HG03378 (cell line): ENCODE results near the gene GLRX5.

ENCODE experiments used
- ATAC-seq: cut with Tn5 transposase; IDR thresholded peaks from one replicate; pipeline ENCODE4 v1.9.1; 2021; ENCODE audit warnings: mild to moderate bottlenecking, moderate library complexity; ENCODE audit not compliant: unreplicated experiment

Gene GLRX5

DNA sequence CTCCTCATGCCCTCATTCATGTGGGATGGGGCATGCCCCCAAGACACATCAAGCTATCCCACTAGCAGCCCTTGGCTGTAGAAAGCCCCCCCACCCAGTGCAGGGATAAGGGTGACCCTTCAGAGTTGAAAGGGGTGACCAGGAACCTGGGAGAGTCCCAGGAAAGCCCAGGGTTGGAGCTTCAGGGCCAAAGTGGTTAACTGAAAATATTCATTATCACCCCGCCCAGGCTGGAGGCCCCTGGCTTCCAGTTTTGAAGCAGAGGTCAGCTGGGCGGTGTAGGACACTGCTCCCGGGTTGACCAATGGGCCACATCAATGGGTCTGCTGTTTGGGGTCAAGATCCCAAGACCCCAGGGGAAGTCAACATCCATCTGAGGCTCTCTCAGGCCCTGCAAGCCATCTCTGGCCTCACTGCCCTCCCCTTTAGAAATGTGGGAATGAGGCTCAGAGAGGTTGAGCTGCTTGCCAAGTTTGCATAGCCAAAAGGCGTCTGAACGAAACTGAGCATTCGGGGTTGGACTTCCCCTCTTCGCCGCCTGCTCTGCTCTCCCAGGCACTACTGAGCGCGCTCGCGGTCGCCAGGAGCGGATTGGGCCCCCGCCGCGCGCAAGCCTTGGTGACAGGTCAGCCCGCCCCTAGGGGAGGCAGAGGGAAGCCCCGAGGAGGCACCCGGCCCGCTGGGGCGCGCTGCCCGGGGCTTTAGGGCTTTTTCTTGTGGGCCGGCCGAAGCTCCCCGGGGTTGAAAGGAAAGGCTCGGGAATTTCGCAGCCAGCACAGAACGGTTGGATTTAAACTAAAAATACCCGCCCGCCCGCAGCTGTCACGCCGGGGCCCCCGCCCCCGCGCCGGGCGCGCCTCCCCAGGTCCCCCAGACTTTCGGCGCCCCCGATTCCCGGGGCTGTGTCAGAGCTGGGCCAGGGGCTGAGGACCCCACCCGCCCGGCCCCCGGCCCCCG lies 19.0 kb upstream of the GLRX5 start:
- peak; percentile 63 for ATAC-seq

DNA sequence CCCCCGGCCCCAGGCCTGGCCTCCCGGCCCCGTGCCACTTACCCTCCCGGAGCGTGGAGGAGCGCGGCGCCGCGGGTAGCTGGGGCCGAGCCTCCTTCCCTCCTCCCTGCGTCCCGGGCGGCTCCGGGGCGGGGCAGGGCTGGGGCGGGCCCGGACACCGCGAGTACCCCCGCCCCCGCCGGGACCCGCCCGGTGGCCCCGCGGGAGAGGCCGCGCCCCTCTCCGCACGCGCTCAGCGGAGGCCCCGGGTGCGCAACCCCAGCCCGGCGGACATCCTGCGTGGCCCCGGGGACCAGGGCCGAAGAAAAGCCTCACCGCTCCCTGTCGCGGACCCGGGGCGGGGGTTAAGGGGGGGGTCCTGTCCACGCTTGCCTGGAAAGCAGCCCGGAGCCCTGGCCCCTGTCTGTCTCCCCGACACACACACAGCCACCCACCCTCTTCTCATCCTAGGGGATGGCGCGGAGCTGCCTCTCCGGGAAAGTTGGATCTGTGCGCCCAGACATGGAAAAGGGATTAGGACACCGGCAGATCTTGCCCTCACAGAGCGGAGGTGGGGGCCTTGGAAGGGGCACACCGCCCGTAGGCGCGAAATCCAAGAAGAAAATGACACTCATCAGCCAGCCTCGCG lies 18.2 kb upstream of the GLRX5 start, which contains the start of gene SYNE3:
TSS of gene SYNE3 (minus strand) at position 97 of the 628 bp plus-strand sequence. CDS start 40,829 bp downstream, outside the sequence.
- no peak for ATAC-seq

- ATAC-seq = no peak
These were observed 16.7 kb upstream of the GLRX5 start for GRCh38 chr14:95518045-95518751.

DNA sequence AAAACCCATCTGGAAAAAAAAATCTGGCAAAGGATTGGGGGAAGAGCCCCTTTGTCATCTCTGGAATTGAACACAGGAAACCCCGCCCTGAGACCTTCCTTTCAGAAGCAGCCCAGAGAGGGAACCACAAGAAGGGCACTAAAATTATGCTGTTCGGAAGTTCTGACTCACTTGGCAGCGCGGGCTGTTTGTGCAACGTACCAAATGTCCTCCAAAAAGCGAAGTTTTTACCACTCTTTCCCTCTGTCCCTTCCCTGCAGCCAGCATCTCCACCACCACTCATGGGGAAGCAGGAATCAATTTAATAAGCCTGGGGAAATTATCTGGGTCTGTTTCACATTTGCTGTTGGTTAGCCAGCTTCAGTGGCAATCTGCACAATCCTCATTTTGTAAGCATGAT lies 15.2 kb upstream of the GLRX5 start:
- peak; percentile 24 for ATAC-seq

- no peak for ATAC-seq
These were observed 14.5 kb upstream of the GLRX5 start for GRCh38 chr14:95520346-95520745.

GRCh38 chr14:95521001-95521400 lies 13.8 kb upstream of the GLRX5 start:
- ATAC-seq = no peak

DNA sequence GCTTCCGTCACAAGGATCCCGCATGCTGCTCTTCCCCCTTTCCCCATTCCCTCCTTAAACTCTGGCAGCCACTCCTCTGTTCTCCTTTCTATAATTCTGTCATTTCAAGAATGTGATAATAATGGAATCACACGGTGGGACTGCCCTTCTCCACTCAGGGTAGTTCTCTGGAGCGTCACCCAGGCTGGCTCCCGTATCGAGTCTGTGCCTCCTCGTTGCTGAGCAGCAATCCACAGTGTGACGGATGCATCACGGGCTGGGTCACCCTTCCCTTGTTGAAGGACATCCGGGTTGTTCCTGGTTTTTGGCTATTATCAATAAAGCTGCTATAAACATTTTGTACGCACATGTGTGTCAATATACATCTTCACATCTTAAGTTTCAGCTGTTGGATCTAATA lies 12.7 kb upstream of the GLRX5 start:
- no peak for ATAC-seq

- no peak for ATAC-seq
These were observed 12.3 kb upstream of the GLRX5 start for GRCh38 chr14:95522556-95522955.

DNA sequence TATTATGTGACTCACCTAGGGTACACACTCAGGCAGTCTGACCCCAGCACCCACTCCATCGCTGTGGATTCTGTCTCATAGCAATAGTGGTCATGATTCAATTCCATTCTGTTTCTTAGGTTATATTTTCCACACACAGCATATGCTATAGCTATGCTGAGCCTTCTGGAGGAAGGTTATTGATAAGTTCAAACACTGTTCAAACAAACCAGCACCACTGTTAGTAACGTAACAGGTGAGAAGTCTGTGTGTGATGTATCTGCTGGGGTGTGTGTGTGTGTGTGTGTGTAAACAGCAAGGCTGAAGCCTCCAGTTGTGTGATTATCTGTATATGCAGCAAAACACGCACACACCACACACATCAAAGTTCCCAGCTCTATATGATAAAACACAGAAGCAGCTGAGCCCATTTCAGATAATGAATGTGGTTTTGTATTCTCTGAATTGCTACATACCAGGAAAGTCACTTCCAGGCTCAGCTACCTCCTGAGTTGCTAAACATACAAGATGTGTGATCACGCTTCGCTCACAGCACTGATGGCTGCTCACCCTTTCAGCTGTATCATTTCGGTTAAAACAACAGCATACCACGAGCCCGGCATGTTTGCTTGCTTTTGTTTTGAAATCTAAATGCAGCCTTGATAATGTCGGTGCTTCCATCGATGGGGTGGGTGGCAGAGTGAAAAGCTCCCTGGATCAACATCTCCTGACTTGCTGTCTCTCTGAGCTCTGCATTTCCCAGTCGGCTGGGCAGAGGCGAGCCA lies 11.6 kb upstream of the GLRX5 start:
- no peak for ATAC-seq

GRCh38 chr14:95523815-95524448 lies 10.9 kb upstream of the GLRX5 start:
- ATAC-seq = no peak

DNA sequence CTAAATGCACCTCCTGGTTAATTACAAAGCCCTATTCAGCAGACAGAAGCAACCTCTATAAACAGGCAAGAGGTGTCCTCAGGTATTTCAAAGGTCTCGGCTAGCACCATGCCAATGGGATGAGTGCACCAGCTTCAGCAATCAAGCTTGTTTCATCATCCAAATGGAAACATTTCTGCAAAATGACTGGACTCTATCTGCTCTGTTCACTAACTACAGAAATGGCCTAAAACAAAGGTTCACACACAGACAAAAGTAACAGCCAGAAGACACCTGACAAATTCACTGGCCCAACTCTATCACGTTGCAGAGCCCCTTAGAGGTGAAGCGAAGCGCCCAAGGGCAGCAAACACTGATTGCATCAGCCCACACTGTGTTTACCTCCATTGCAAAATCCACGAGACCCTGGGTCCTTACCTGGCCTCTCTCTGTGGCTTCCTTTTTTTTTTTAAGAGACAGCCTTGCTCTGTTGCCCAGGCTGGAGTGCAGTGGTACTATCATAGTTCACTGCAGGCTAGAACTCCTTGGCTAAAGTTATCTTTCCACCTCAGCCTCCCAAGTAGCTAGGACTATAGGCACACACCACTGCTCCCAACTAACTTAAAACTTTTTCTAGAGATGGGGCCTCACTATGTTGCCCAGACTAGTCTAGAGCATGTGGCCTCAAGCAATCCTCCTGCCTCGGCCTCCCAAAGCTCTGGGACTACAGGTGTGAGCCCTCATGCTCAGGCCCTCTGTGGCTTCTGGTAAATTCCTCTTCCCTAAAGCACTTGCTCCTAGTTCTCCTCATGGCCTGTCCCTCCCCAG lies 9.9 kb upstream of the GLRX5 start:
- no peak for ATAC-seq

DNA sequence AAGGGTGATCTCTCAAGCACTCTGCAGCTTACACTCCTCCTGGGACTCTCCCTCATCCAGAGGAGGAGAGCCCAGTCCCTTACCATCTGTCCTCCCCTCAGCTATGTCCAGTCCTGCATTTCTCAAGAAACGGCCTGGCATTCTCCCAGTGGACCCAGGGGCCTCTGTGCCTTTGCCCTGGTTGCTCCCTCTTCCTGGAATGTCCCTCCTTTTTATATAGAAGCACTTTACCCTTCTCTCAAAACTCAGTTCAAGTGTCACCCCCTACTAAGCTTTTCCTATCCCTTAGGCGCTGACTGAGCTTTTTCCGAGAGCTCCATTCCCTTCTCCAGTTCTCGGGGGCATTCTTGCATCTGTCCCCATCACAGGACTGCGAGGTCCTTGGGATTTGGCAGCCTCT lies 8.9 kb upstream of the GLRX5 start:
- no peak for ATAC-seq

DNA sequence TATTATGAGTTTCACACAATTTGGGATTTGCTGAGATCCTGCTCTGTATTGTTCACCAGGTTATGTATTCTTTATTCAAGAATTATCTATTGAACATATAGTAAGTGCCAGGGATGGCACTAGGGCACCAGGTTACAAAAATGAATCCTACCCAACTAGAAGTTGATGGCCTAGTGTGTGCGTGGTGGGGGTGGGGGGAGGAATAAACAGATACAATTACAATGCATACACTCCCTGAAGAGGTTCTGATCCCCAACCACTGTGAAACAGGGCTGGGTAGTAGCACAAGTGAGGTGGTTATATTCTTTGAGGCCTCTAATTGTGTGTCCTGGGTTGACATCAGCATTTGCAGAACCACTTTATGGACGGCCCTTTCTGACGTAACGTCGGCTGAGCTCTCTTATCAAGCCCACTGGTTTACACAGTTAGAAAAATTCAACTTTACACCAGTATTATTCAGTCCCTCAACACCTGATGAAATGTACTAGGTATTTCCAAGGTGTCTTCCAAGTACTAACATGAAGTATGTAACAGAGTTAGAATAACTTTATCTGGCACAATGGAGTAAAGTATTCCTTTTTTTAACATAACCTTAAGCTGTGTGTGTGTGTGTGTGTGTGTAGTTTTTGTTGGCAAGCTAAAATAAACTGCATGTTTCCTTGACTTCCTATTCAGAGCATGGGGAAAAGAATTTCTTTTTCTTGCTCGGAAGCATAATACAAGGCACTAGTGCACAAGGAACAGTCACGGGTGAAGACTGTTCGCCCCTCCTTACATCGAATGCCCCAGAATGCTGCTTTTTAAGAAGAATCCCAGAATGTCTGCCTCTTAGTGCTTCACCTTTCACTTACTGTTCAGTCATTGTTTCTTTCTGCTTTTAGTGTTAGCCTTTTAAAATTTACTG lies 8.1 kb upstream of the GLRX5 start:
- no peak for ATAC-seq

DNA sequence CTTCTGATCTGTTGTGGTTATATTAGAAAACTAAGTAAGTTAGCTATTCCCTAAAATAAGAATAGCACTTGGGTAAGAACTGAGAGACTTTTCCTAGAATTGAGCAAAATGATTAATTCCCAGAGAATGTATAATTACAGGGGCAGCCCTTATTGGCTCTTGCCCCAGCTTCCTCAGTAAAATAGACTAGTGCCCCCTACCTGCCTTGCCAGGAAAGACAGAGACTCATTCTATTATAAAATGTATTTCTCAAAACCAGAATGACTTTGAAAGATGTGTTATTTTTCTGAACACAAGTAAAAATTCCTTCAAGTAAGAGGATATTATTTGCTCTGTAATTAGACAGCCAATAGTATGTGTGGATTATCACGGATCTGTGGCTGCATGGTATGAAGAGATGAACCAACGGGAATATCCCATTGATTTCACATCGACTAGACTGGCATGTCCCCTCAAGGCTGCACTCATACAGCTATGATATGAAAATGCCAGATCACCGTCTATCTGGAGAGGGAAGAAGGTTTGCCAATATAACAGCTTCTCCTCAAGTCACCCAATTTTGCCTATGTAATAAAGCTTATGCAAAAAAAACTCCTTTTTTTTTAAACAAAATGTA lies 7.4 kb upstream of the GLRX5 start:
- ATAC-seq = no peak

- ATAC-seq = no peak
These were observed 5.6 kb upstream of the GLRX5 start for GRCh38 chr14:95529216-95529615.

DNA sequence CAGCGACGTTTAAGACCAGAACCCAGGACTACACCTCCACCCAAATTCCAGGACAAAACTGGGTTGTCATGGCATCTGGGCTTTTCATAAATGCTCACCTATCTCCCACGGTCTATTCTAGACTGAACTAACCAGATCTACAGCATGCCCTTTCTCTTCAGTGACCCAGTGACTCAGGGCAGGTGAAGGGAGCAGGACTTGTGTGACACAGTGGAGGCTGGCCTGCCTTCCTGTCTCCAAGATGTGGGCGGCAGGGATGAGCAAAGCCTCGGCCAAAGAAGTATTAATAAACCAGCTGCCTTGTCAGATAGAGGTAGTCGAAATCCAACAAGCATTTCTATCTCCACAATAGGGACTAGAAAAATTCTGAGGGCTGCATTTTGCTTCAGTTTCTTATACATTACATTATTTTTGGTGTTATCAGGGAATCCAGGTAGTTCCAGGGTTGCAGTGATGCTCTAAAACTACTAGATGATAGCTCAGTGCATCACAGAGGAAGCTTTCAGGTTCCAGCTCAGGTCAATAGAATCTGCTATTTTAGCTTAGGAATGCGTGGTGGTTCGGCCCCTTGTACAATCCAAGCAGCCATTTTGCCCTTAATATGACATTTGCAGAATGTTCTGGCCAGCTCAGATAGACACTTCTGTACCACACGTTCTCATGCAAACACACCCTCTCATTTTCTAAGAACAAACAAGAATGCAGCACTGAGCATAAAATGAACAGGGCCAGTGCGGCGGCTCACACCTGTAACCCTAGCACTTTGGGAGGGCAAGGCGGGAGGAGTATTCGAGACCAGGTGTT lies 4.2 kb upstream of the GLRX5 start:
- no peak for ATAC-seq

GRCh38 chr14:95531473-95531872 lies 3.4 kb upstream of the GLRX5 start:
- no peak for ATAC-seq
